Effector memory CD8-positive, alpha-beta T cell (primary cell): ENCODE data around the gene TOX3.

Experiments used
- ATAC-seq: fragments of 150-1000 bp; cut with Tn5 transposase; replicated peaks from 2 replicates; pipeline ENCODE4 v1.10.0; 2021; ENCODE audit warnings: mild to moderate bottlenecking, moderate library complexity
- DNase-seq, 3 experiments: peaks; one replicate each; pipeline ENCODE4 v3.0.0; 2021
- H3K27ac Mint-ChIP-seq, 2 donors: one replicate each; pipeline ENCODE4 v1.8.0; 2022; ENCODE audit warnings: mild to moderate bottlenecking in 2 of 2, mixed read lengths in 2 of 2, moderate library complexity in 2 of 2
- H3K27me3 Mint-ChIP-seq, 2 donors: one replicate each; pipeline ENCODE4 v1.8.0; 2022; ENCODE audit warnings: mixed read lengths in 2 of 2
- H3K36me3 Mint-ChIP-seq: one replicate; pipeline ENCODE4 v1.8.0; 2022; ENCODE audit warnings: mild to moderate bottlenecking, moderate library complexity, mixed read lengths; ENCODE audit not compliant: insufficient read depth
- H3K4me1 Mint-ChIP-seq, 2 donors: one replicate each; pipeline ENCODE4 v1.8.0; 2022; ENCODE audit warnings: low read depth in 2 of 2, mixed read lengths in 2 of 2
- H3K4me3 Mint-ChIP-seq, 2 donors: one replicate each; pipeline ENCODE4 v1.8.0; 2022; ENCODE audit warnings: mild to moderate bottlenecking in 2 of 2, mixed read lengths in 2 of 2, moderate library complexity in 2 of 2
- H3K9me3 Mint-ChIP-seq, 2 donors: one replicate each; pipeline ENCODE4 v1.8.0; 2022; ENCODE audit warnings: mixed read lengths in 2 of 2

TOX3 gene

GRCh38 chr16:52436339-52437276, 110.3 kb downstream of the TOX3 start:
- H3K27me3 Mint-ChIP-seq, result no peaks in the 10 kb centered on the region
- no peaks in the 10 kb centered on the region for H3K4me1 Mint-ChIP-seq
- no peak overlapping the region for H3K27ac Mint-ChIP-seq
- ATAC-seq, result no peak
- peaks cover 4 to 18% of the 10 kb centered on the region in 2 donors for H3K9me3 Mint-ChIP-seq
- no peak for DNase-seq
- no peaks in the 10 kb centered on the region for H3K36me3 Mint-ChIP-seq
- no peak overlapping the region for H3K4me3 Mint-ChIP-seq

- Mint-ChIP-seq H3K36me3 (no peaks in the 10 kb centered on the region), H3K27ac (no peak overlapping the region), H3K9me3 (peaks cover 2 to 7% of the 10 kb centered on the region in 2 donors), H3K4me3 (no peak overlapping the region), H3K4me1 (no peaks in the 10 kb centered on the region), H3K27me3 (no peaks in the 10 kb centered on the region)
- DNase-seq (no peak), ATAC-seq (no peak)
These were observed 112.7 kb downstream of the TOX3 start for GRCh38 chr16:52434224-52434623.

GRCh38 chr16:52433643-52434042, 113.3 kb downstream of the TOX3 start:
- no peak overlapping the region for H3K4me3 Mint-ChIP-seq
- ATAC-seq (no peak), DNase-seq (no peak)
- no peaks in the 10 kb centered on the region for H3K36me3 Mint-ChIP-seq
- no peaks in the 10 kb centered on the region for H3K4me1 Mint-ChIP-seq
- peaks cover 2 to 8% of the 10 kb centered on the region in 2 donors for H3K9me3 Mint-ChIP-seq
- no peaks in the 10 kb centered on the region for H3K27me3 Mint-ChIP-seq
- H3K27ac Mint-ChIP-seq, result no peak overlapping the region

- ATAC-seq (no peak), DNase-seq (no peak)
- H3K9me3 Mint-ChIP-seq, result peaks cover 0 to 13% of the 10 kb centered on the region in 2 donors
- no peaks in the 10 kb centered on the region for H3K36me3 Mint-ChIP-seq
- H3K4me3 Mint-ChIP-seq, result no peak overlapping the region
- no peaks in the 10 kb centered on the region for H3K4me1 Mint-ChIP-seq
- no peaks in the 10 kb centered on the region for H3K27me3 Mint-ChIP-seq
- no peak overlapping the region for H3K27ac Mint-ChIP-seq
These were observed 122.4 kb downstream of the TOX3 start for GRCh38 chr16:52424591-52424990.

- DNase-seq, result no peak
- Mint-ChIP-seq H3K36me3 (no peaks in the 10 kb centered on the region), H3K9me3 (peaks cover 0 to 11% of the 10 kb centered on the region in 2 donors), H3K27me3 (no peaks in the 10 kb centered on the region), H3K27ac (no peak overlapping the region), H3K4me3 (no peak overlapping the region), H3K4me1 (no peaks in the 10 kb centered on the region)
- ATAC-seq, result no peak
These were observed 124.6 kb downstream of the TOX3 start for GRCh38 chr16:52422307-52422706.

- H3K4me3 Mint-ChIP-seq, result no peak overlapping the region
- no peak overlapping the region for H3K27ac Mint-ChIP-seq
- DNase-seq, result no peak
- H3K36me3 Mint-ChIP-seq, result no peaks in the 10 kb centered on the region
- no peaks in the 10 kb centered on the region for H3K4me1 Mint-ChIP-seq
- H3K27me3 Mint-ChIP-seq, result no peaks in the 10 kb centered on the region
- peaks cover 0 to 11% of the 10 kb centered on the region in 2 donors for H3K9me3 Mint-ChIP-seq
- ATAC-seq, result no peak
These were observed 128.7 kb downstream of the TOX3 start for GRCh38 chr16:52418201-52418600.

GRCh38 chr16:52416888-52417287, 130.1 kb downstream of the TOX3 start:
- Mint-ChIP-seq H3K36me3 (no peaks in the 10 kb centered on the region), H3K4me1 (no peaks in the 10 kb centered on the region), H3K27me3 (no peaks in the 10 kb centered on the region), H3K9me3 (peaks cover 0 to 11% of the 10 kb centered on the region in 2 donors), H3K27ac (no peak overlapping the region), H3K4me3 (no peak overlapping the region)
- no peak for ATAC-seq
- no peak for DNase-seq

- no peak for DNase-seq
- H3K36me3 Mint-ChIP-seq, result no peaks in the 10 kb centered on the region
- no peaks in the 10 kb centered on the region for H3K4me1 Mint-ChIP-seq
- H3K4me3 Mint-ChIP-seq, result no peak overlapping the region
- no peak for ATAC-seq
- H3K27ac Mint-ChIP-seq, result no peak overlapping the region
- no peaks in the 10 kb centered on the region for H3K27me3 Mint-ChIP-seq
- H3K9me3 Mint-ChIP-seq, result peaks cover 0 to 6% of the 10 kb centered on the region in 2 donors
These were observed 135.9 kb downstream of the TOX3 start for GRCh38 chr16:52411011-52411410.

GRCh38 chr16:52408191-52408845, 138.6 kb downstream of the TOX3 start:
- no peaks in the 10 kb centered on the region for H3K36me3 Mint-ChIP-seq
- H3K27me3 Mint-ChIP-seq, result no peaks in the 10 kb centered on the region
- no peak for ATAC-seq
- H3K4me3 Mint-ChIP-seq, result no peak overlapping the region
- peaks cover 0 to 6% of the 10 kb centered on the region in 2 donors for H3K9me3 Mint-ChIP-seq
- no peak for DNase-seq
- H3K27ac Mint-ChIP-seq, result no peak overlapping the region
- no peaks in the 10 kb centered on the region for H3K4me1 Mint-ChIP-seq

GRCh38 chr16:52407778-52408177, 139.2 kb downstream of the TOX3 start:
- no peaks in the 10 kb centered on the region for H3K4me1 Mint-ChIP-seq
- DNase-seq (no peak), ATAC-seq (no peak)
- H3K27me3 Mint-ChIP-seq, result no peaks in the 10 kb centered on the region
- no peaks in the 10 kb centered on the region for H3K36me3 Mint-ChIP-seq
- H3K9me3 Mint-ChIP-seq, result peaks cover 0 to 6% of the 10 kb centered on the region in 2 donors
- H3K27ac Mint-ChIP-seq, result no peak overlapping the region
- H3K4me3 Mint-ChIP-seq, result no peak overlapping the region

- no peaks in the 10 kb centered on the region for H3K4me1 Mint-ChIP-seq
These were observed 141.5 kb downstream of the TOX3 start for GRCh38 chr16:52405441-52405840.

GRCh38 chr16:52404546-52404945, 142.4 kb downstream of the TOX3 start:
- H3K4me1 Mint-ChIP-seq, result no peaks in the 10 kb centered on the region

More at GRCh38 chr16:52405441-52405840, 141.5 kb downstream of the TOX3 start:
- H3K36me3 Mint-ChIP-seq, result no peaks in the 10 kb centered on the region
- H3K27me3 Mint-ChIP-seq, result no peaks in the 10 kb centered on the region
- peaks cover 0 to 2% of the 10 kb centered on the region in 2 donors for H3K9me3 Mint-ChIP-seq
- ATAC-seq (no peak), DNase-seq (no peak)
- no peak overlapping the region for H3K4me3 Mint-ChIP-seq
- no peak overlapping the region for H3K27ac Mint-ChIP-seq

GRCh38 chr16:52399116-52399515, 147.8 kb downstream of the TOX3 start:
- no peaks in the 10 kb centered on the region for H3K36me3 Mint-ChIP-seq
- H3K27me3 Mint-ChIP-seq, result no peaks in the 10 kb centered on the region
- no peak overlapping the region for H3K4me3 Mint-ChIP-seq

More at GRCh38 chr16:52404546-52404945, 142.4 kb downstream of the TOX3 start:
- no peaks in the 10 kb centered on the region for H3K36me3 Mint-ChIP-seq
- DNase-seq, result no peak
- H3K27ac Mint-ChIP-seq, result no peak overlapping the region
- H3K9me3 Mint-ChIP-seq, result no peaks in the 10 kb centered on the region
- H3K27me3 Mint-ChIP-seq, result no peaks in the 10 kb centered on the region
- ATAC-seq, result no peak
- no peak overlapping the region for H3K4me3 Mint-ChIP-seq

GRCh38 chr16:52398491-52398960, 148.4 kb downstream of the TOX3 start:
- no peaks in the 10 kb centered on the region for H3K4me1 Mint-ChIP-seq
- no peaks in the 10 kb centered on the region for H3K27me3 Mint-ChIP-seq
- H3K36me3 Mint-ChIP-seq, result no peaks in the 10 kb centered on the region
- ATAC-seq, result no peak
- peaks cover 3 to 5% of the 10 kb centered on the region in 2 donors for H3K9me3 Mint-ChIP-seq
- no peak for DNase-seq
- no peak overlapping the region for H3K4me3 Mint-ChIP-seq
- no peak overlapping the region for H3K27ac Mint-ChIP-seq

More at GRCh38 chr16:52399116-52399515, 147.8 kb downstream of the TOX3 start:
- H3K9me3 Mint-ChIP-seq, result peaks cover 3 to 5% of the 10 kb centered on the region in 2 donors
- ATAC-seq (no peak), DNase-seq (no peak)
- no peaks in the 10 kb centered on the region for H3K4me1 Mint-ChIP-seq
- no peak overlapping the region for H3K27ac Mint-ChIP-seq
